Astrocyte of the cerebellum (primary cell): ENCODE results near the gene USP10.

ENCODE experiments used
- DNase-seq: peaks from one replicate; pipeline ENCODE4 v3.0.0-alpha.2; 2011; ENCODE audit warnings: low read depth
- H3K4me3 ChIP-seq: 2 replicates; pipeline ENCODE4 v1.5.1; 2011; ENCODE audit warnings: mild to moderate bottlenecking, low read depth, low read length, moderate library complexity
- in situ Hi-C: cut with HindIII; loops from 2 replicates; pipeline ENCODE4 v1.10.0; 2017; ENCODE audit warnings: low sequenced_read_pairs
- TF ChIP-seq, protein P1 (sequence below): IDR thresholded peaks from 2 replicates; pipeline ENCODE4 v1.5.1; 2012; ENCODE audit warnings: low read length, low read depth, moderate library complexity, mild to moderate bottlenecking; ENCODE audit errors: missing control alignments

Gene USP10

DNA sequence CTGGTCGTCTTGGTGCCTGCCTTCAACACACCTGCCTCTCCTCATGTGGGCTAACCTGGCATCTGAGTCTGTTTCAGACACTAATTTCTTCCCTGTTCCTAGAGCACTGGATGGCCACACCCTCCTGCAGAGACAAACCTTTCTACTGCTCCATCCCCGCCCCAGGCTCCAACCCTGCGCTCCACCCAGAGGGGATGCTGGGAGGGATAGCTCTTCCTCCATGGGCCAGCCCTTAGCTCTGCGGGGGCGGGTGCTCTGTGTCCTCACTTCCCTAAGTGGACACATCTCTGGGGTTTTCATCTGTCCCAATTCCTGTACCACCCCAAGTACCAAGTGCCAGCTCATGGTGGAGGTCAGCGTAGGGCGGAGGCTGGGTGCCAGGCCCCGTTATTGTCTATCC lies 109.0 kb downstream of the USP10 start:
- TF ChIP-seq, protein P1, sequence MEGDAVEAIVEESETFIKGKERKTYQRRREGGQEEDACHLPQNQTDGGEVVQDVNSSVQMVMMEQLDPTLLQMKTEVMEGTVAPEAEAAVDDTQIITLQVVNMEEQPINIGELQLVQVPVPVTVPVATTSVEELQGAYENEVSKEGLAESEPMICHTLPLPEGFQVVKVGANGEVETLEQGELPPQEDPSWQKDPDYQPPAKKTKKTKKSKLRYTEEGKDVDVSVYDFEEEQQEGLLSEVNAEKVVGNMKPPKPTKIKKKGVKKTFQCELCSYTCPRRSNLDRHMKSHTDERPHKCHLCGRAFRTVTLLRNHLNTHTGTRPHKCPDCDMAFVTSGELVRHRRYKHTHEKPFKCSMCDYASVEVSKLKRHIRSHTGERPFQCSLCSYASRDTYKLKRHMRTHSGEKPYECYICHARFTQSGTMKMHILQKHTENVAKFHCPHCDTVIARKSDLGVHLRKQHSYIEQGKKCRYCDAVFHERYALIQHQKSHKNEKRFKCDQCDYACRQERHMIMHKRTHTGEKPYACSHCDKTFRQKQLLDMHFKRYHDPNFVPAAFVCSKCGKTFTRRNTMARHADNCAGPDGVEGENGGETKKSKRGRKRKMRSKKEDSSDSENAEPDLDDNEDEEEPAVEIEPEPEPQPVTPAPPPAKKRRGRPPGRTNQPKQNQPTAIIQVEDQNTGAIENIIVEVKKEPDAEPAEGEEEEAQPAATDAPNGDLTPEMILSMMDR, result no peak
- in situ Hi-C loops, result no loop called here
- no peak for DNase-seq
- H3K4me3 ChIP-seq, result no peak overlapping the region

DNA sequence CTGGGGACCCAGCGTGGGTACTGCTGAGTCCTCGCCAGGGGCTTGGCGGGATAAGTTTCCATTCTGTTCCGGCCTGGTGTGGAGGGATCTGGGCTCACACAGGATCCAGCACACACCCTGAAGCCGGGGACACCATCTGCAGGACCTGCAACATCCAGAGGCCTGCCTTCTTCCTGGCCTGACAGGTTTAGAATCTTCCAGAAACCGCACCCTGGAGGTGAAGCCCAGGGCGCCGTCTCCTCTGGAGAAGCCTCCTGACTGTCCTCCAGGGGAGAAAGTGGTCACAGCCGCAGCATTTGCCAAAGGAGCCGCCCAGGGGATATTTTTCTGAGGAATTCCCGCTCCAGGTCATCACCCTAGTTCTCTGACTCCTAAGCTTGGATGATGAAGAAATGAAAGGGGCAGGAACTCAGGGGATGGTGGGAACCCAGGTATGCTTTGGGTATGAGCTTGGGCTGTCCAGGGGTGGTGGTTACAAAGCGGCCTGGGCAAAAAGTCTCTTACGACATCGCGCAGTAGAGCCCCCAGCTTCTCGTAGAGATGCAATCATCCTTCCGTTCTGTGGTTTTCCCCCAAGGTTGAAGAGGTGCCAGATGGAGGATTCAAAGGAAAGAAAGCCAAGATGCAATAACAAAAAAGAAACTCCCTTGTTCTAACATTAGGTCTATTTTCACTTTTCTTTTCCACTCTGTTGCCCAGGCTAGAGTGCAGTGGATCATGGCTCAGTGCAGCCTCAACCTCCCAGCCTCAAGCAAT lies 110.9 kb downstream of the USP10 start:
- in situ Hi-C loops, result loop anchor here (10.0 kb wide), 1 partner anchor 114 kb away; no protein-coding TSS in a partner anchor
- peak; percentile 67 for DNase-seq
- H3K4me3 ChIP-seq, result no peak overlapping the region
- TF ChIP-seq, protein P1, result no peak

DNA sequence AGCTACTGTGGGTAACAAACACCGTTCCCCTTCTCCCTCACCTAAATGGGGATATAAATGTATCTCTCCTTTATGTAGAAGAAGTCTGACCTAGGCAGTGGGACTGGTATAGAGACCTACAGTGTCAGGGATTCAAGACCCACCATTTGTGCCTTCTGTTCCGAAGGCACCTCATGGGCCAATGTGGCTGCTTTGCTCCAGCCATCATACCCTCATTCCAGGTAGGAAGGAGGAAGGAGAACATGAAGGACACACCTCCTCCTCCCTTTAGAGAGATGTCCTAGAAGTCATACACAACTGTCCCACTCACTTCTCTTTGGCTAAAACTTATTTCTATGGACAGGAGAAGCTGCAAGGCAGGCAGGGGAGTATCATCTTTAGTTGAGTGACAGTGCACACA lies 111.7 kb downstream of the USP10 start:
- TF ChIP-seq, protein P1, result no peak
- H3K4me3 ChIP-seq, result no peak overlapping the region
- in situ Hi-C loops, result loop anchor here (10.0 kb wide), 1 partner anchor 113 kb away; no protein-coding TSS in a partner anchor
- no peak for DNase-seq

DNA sequence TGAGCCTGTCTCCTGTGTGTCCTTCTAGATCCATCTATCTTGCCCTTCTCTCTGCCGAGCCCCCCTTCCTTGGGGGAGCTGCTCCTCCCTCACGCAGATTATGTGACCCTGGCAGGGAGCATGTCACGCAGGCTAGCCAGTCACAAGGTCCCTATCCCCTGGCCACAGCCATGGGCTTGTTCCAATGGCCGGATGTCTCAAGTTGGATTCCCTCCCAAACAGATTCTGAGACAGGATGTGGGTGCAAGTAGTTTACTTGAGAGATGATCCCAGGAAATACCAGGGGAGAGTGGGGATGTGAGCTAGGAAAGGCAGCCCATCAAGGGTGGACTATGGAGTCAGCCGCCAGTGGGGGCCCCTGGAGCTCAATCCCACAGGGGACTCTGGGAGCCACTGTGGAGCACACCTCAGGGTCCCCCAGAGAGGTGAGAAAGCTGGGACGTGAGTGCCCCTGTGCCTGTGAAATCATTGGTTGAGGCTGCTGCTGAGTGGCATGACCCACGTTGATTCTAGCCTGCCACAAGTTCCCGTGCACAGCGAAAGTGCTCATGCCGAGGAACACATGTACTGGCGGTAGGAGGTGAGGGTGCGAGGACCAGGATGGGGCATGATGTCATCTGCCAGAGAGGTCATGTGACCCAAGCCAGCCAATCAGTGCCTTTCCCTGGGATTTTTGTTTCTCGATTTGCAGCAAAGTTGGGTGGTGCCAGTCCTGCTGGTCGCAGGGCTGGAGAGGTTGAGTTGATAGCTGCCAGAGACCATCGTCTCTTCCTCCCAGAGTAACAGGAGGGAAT lies 113.5 kb downstream of the USP10 start:
- in situ Hi-C loops, result loop anchor here (10.0 kb wide), 1 partner anchor 111 kb away; no protein-coding TSS in a partner anchor
- TF ChIP-seq, protein P1, result no peak
- no peak overlapping the region for H3K4me3 ChIP-seq
- no peak for DNase-seq

DNA sequence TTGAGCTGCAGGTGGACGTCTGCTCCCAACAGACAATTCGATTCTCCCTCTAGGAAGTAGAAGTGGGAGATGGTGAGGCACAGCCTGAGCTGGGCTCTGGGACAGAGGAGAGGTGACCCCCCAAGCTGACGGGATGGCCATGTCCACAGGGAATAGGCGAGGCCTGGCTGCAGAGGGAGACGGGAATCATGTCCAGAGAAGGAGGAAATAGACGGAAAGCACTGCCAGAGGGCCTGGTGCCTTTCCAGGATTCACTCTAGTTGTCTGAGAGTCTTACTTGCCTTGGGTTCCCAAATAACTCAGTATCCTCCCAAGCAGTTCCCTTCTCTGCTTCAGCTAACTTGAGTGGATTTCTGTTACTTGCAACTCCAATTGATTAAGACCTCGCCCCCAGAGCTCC lies 115.7 kb downstream of the USP10 start:
- DNase-seq, result no peak
- in situ Hi-C loops, result loop anchor here (10.0 kb wide), 1 partner anchor 109 kb away; no protein-coding TSS in a partner anchor
- H3K4me3 ChIP-seq, result no peak overlapping the region
- TF ChIP-seq, protein P1, result no peak

DNA sequence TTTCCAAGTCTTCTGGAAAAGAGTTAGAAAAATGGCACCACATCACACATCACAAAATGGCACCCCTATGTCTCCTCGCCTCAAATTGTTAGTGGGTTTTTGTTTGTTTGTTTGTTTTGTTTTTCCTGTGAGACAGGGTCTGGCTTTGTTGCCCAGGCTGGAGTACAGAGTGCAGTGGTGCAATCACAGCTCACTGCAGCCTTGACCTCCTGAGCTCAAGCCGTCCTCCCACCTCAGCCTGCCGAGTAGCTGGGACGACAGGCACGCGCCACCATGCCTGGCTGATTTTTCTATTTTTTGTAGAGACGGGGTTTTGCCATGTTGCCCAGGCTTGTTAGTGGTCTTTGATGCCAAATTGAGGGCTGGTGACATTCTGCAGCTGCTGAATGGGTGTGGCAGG lies 116.2 kb downstream of the USP10 start:
- TF ChIP-seq, protein P1, result no peak
- in situ Hi-C loops, result loop anchor here (10.0 kb wide), 1 partner anchor 109 kb away; no protein-coding TSS in a partner anchor
- no peak overlapping the region for H3K4me3 ChIP-seq
- no peak for DNase-seq
